ENCODE data around the gene KLF16. TPM values are rescaled to one million over a fixed set of nuclear protein-coding genes. Genes with fewer than 3 reads are reported as not detected.

Gene KLF16
- total RNA-seq, 5 donors from 2014 or later (not counting 1 experiment from before 2014, with no cell fraction given), result 29.8 to 61.4 (median 32.7) TPM

- peaks cover 43 to 75% of the 10 kb centered on the region in 2 donors for H3K36me3 ChIP-seq (ENCODE audit: control insufficient read depth in 2 of 2, extremely low read depth in 1 of 2, insufficient read depth in 1 of 2, low read length in 1 of 2)
- Mint-ChIP-seq H3K4me1 (peaks cover 0 to 2% (median 0%) of the 10 kb centered on the region in 3 donors), H3K27ac (no peak overlapping the region), H3K4me3 (no peak overlapping the region), H3K27me3 (no peaks in the 10 kb centered on the region), H3K9me3 (no peaks in the 10 kb centered on the region), H3K36me3 (peaks cover 25% of the 10 kb centered on the region)
- no peak for DNase-seq
- H3K4me1 ChIP-seq (ENCODE audit: control insufficient read depth in 1 of 2, extremely low read depth in 1 of 2, insufficient read depth in 2 of 2, low read length in 2 of 2), result no peaks in the 10 kb centered on the region
- POLR2A ChIA-PET, result no interaction called here
- H3K27me3 ChIP-seq (replicated peaks in 1 of 2; ENCODE audit: control insufficient read depth in 2 of 2, extremely low read depth in 1 of 2, insufficient read depth in 2 of 2, low read length in 1 of 2), result no peaks in the 10 kb centered on the region
- H3K9me3 ChIP-seq, result no peaks in the 10 kb centered on the region
- ATAC-seq (replicated peaks in 1 of 4), result no peak
- no peak overlapping the region for H3K4me3 ChIP-seq (ENCODE audit: control insufficient read depth in 1 of 2, extremely low read depth in 1 of 2, low read length in 1 of 2)
- 97% methylated on average over 36 of the region's 43 CpGs for WGBS (ENCODE audit: insufficient coverage)
- H3K27ac ChIP-seq (ENCODE audit: low read length), result no peak overlapping the region
- CTCF ChIA-PET, result no interaction called here
Observed at GRCh38 chr19:1819341-1820255, 43.8 kb downstream of the KLF16 start.

DNA sequence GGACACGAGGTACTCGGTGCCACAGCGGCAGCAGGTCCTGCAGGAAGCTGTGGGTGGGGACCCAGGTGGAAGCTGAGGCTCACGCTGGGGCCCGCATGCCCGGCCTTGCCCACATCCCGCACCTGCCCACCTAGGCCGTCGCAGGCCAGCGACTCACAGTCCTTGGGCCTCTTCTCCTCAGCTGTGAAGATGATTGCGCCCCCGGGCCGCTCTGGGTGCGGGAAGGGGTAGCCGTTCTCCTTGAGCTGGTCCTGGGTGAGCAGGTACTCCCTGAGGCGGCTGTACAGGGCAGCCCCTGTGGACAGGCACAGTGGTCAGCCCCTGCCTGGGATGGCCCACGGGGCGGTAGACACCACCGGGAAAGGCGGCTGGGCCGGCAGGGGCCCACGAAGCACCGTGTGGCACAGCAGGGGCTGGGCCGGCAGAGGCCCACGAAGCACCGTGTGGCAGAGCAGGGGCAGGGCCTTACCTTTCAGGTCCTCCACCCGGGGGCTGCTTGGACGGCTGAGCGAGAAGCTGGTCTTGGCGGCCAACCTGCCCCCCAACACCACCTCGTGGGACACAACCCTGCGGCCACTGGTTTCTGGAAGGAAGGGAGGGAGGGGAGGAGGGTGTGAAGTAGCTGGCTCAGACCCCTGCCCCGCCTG lies 44.7 kb downstream of the KLF16 start:
- H3K4me1 ChIP-seq (ENCODE audit: control insufficient read depth in 1 of 2, extremely low read depth in 1 of 2, insufficient read depth in 2 of 2, low read length in 2 of 2), result peaks cover 0 to 3% of the 10 kb centered on the region in 2 experiments
- ChIA-PET POLR2A (no interaction called here), CTCF (interaction anchor here in 1 of 2 donors (0.6 kb wide), 1 partner anchor 29 kb away, joined by 3 read pairs; no protein-coding TSS in a partner anchor)
- H3K36me3 ChIP-seq (ENCODE audit: control insufficient read depth in 2 of 2, extremely low read depth in 1 of 2, insufficient read depth in 1 of 2, low read length in 1 of 2), result peaks cover 38 to 68% of the 10 kb centered on the region in 2 donors
- no peak for DNase-seq
- peaks cover 0 to 2% (median 0%) of the 10 kb centered on the region in 3 donors for H3K4me1 Mint-ChIP-seq
- no peaks in the 10 kb centered on the region for H3K27me3 Mint-ChIP-seq
- H3K4me3 Mint-ChIP-seq, result no peak overlapping the region
- H3K27me3 ChIP-seq (replicated peaks in 1 of 2; ENCODE audit: control insufficient read depth in 2 of 2, extremely low read depth in 1 of 2, insufficient read depth in 2 of 2, low read length in 1 of 2), result no peaks in the 10 kb centered on the region
- no peaks in the 10 kb centered on the region for H3K9me3 ChIP-seq
- H3K36me3 Mint-ChIP-seq, result peaks cover 21% of the 10 kb centered on the region
- no peak overlapping the region for H3K4me3 ChIP-seq (ENCODE audit: control insufficient read depth in 1 of 2, extremely low read depth in 1 of 2, low read length in 1 of 2)
- ATAC-seq (replicated peaks in 1 of 4), result no peak
- WGBS (ENCODE audit: insufficient coverage), result 91% methylated on average over 24 of the region's 33 CpGs
- H3K9me3 Mint-ChIP-seq, result no peaks in the 10 kb centered on the region
- H3K27ac Mint-ChIP-seq, result no peak overlapping the region
- H3K27ac ChIP-seq (ENCODE audit: low read length), result no peak overlapping the region

- POLR2A ChIA-PET, result no interaction called here
- Mint-ChIP-seq H3K27me3 (no peaks in the 10 kb centered on the region), H3K4me1 (peaks cover 5 to 9% (median 7%) of the 10 kb centered on the region in 3 donors), H3K4me3 (no peak overlapping the region), H3K27ac (no peak overlapping the region), H3K36me3 (peaks cover 21% of the 10 kb centered on the region), H3K9me3 (no peaks in the 10 kb centered on the region)
- Histone ChIP-seq H3K27ac (ENCODE audit: low read length) (no peak overlapping the region), H3K27me3 (replicated peaks in 1 of 2; ENCODE audit: control insufficient read depth in 2 of 2, extremely low read depth in 1 of 2, insufficient read depth in 2 of 2, low read length in 1 of 2) (no peaks in the 10 kb centered on the region), H3K9me3 (no peaks in the 10 kb centered on the region), H3K4me1 (ENCODE audit: control insufficient read depth in 1 of 2, extremely low read depth in 1 of 2, insufficient read depth in 2 of 2, low read length in 2 of 2) (peaks cover 0 to 13% of the 10 kb centered on the region in 2 experiments), H3K4me3 (ENCODE audit: control insufficient read depth in 1 of 2, extremely low read depth in 1 of 2, low read length in 1 of 2) (no peak overlapping the region), H3K36me3 (ENCODE audit: control insufficient read depth in 2 of 2, extremely low read depth in 1 of 2, insufficient read depth in 1 of 2, low read length in 1 of 2) (peaks cover 31 to 60% of the 10 kb centered on the region in 2 donors)
- 96% methylated on average over 21 of the region's 25 CpGs for WGBS (ENCODE audit: insufficient coverage)
- no peak for ATAC-seq (replicated peaks in 1 of 4)
- CTCF ChIA-PET, result no interaction called here
- no peak for DNase-seq
Observed at GRCh38 chr19:1817553-1818179, 45.7 kb downstream of the KLF16 start.

- no peak for DNase-seq
- ChIA-PET POLR2A (no interaction called here), CTCF (interaction anchor here in 1 of 2 donors (0.7 kb wide), 1 partner anchor 10 kb away, joined by 3 read pairs; no protein-coding TSS in a partner anchor)
- 92% methylated on average over 32 of the region's 36 CpGs for WGBS (ENCODE audit: insufficient coverage)
- Mint-ChIP-seq H3K4me1 (peaks cover 9 to 12% (median 11%) of the 10 kb centered on the region in 3 donors), H3K4me3 (no peak overlapping the region), H3K9me3 (no peaks in the 10 kb centered on the region), H3K36me3 (peaks cover 17% of the 10 kb centered on the region), H3K27me3 (no peaks in the 10 kb centered on the region), H3K27ac (no peak overlapping the region)
- no peak overlapping the region for H3K4me3 ChIP-seq (ENCODE audit: control insufficient read depth in 1 of 2, extremely low read depth in 1 of 2, low read length in 1 of 2)
- H3K27me3 ChIP-seq (replicated peaks in 1 of 2; ENCODE audit: control insufficient read depth in 2 of 2, extremely low read depth in 1 of 2, insufficient read depth in 2 of 2, low read length in 1 of 2), result no peaks in the 10 kb centered on the region
- no peaks in the 10 kb centered on the region for H3K9me3 ChIP-seq
- no peak for ATAC-seq (replicated peaks in 1 of 4)
- peaks cover 31 to 51% of the 10 kb centered on the region in 2 donors for H3K36me3 ChIP-seq (ENCODE audit: control insufficient read depth in 2 of 2, extremely low read depth in 1 of 2, insufficient read depth in 1 of 2, low read length in 1 of 2)
- no peak overlapping the region for H3K27ac ChIP-seq (ENCODE audit: low read length)
- peaks cover 0 to 17% of the 10 kb centered on the region in 2 experiments for H3K4me1 ChIP-seq (ENCODE audit: control insufficient read depth in 1 of 2, extremely low read depth in 1 of 2, insufficient read depth in 2 of 2, low read length in 2 of 2)
Observed at GRCh38 chr19:1816530-1817298, 46.7 kb downstream of the KLF16 start.

DNA sequence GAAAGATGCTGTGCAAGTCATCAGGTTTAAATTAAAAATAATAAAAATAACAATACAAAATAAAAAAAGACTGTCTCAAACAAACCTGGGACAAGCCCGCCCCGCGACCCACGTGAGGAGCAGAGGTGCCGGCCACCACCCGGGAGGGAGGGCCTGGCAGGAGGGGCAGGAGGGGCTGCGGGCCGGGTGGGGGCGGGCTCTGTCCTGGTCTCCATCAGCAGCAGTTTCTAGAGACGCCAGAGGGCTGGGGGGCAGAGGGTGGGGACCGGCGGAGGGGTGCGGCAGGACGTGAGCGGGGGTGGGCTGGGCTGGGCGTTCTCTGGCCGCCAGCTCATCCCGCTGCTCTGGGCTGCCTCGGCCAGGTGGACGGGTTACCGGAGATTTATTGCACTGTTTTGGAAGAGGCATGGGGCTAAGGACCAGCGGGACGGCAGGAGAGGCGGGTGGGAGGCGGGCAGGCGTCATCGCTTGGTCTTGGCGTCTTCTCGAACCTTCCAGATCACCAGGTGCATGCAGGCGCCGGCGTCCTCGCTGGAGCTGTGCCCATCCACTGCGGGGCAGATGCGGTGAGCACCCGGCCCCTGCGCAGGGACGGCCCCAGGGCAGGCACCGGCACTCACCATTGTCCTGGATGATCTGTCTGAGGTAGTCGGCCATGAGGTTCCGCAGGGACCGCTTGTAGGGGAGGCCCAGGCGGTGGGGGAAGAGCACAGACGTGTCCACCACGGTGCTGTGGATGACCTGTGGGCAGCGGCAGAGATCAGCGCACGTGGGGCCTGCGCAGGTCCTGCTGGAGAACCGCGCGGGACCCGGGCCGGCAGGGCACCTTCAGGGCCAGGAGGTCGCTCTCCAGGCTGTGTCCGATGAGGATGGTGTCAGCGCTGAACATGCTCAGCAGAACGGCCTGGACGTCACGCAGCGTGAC lies 47.5 kb downstream of the KLF16 start:
- H3K9me3 Mint-ChIP-seq, result no peaks in the 10 kb centered on the region
- Histone ChIP-seq H3K36me3 (ENCODE audit: control insufficient read depth in 2 of 2, extremely low read depth in 1 of 2, insufficient read depth in 1 of 2, low read length in 1 of 2) (peaks cover 31 to 50% of the 10 kb centered on the region in 2 donors), H3K9me3 (no peaks in the 10 kb centered on the region), H3K4me1 (ENCODE audit: control insufficient read depth in 1 of 2, extremely low read depth in 1 of 2, insufficient read depth in 2 of 2, low read length in 2 of 2) (peaks cover 0 to 25% of the 10 kb centered on the region in 2 experiments), H3K4me3 (ENCODE audit: control insufficient read depth in 1 of 2, extremely low read depth in 1 of 2, low read length in 1 of 2) (no peak overlapping the region), H3K27ac (ENCODE audit: low read length) (no peak overlapping the region), H3K27me3 (replicated peaks in 1 of 2; ENCODE audit: control insufficient read depth in 2 of 2, extremely low read depth in 1 of 2, insufficient read depth in 2 of 2, low read length in 1 of 2) (no peaks in the 10 kb centered on the region)
- no peaks in the 10 kb centered on the region for H3K27me3 Mint-ChIP-seq
- H3K4me1 Mint-ChIP-seq, result peaks cover 11 to 16% (median 12%) of the 10 kb centered on the region in 3 donors
- CTCF ChIA-PET, result no interaction called here
- ATAC-seq (replicated peaks in 1 of 4) (no peak), DNase-seq (no peak)
- WGBS (ENCODE audit: insufficient coverage), result 96% methylated on average over 52 of the region's 61 CpGs
- POLR2A ChIA-PET, result no interaction called here
- peaks cover 12% of the 10 kb centered on the region for H3K36me3 Mint-ChIP-seq
- H3K4me3 Mint-ChIP-seq, result no peak overlapping the region
- no peak overlapping the region for H3K27ac Mint-ChIP-seq
